Measurements from ENCODE around the gene PREB.

PREB gene

GRCh38 chr2:27091746-27092695 lies 42.4 kb downstream of the PREB start:
- Histone ChIP-seq H3K9ac (ENCODE audit: insufficient read length, low read depth) (no peak overlapping the region), H3K27me3 (ENCODE audit: insufficient read depth, insufficient read length) (peaks cover 8% of the 10 kb centered on the region), H3K36me3 (ENCODE audit: insufficient read depth, insufficient read length, low read length) (no peaks in the 10 kb centered on the region), H3K4me3 (ENCODE audit: insufficient read length, low read depth) (no peak overlapping the region), H3K9me3 (ENCODE audit: insufficient read depth, low read length) (no peaks in the 10 kb centered on the region), H3K4me1 (ENCODE audit: insufficient read depth, insufficient read length) (peaks cover 11% of the 10 kb centered on the region)
- DNase-seq (ENCODE audit: low read depth, low spot score): no peak
- TF ChIP-seq YY1 (IDR thresholded peaks at IDR 0.05; ENCODE audit: insufficient read depth, insufficient read length): no peak
- no peak for TF ChIP-seq ZNF274 (IDR thresholded peaks at IDR 0.05; ENCODE audit: low read depth, low read length)
- TF ChIP-seq SUZ12 (IDR thresholded peaks at IDR 0.05; ENCODE audit: extremely low read depth, insufficient read depth, insufficient read length): no peak

DNA sequence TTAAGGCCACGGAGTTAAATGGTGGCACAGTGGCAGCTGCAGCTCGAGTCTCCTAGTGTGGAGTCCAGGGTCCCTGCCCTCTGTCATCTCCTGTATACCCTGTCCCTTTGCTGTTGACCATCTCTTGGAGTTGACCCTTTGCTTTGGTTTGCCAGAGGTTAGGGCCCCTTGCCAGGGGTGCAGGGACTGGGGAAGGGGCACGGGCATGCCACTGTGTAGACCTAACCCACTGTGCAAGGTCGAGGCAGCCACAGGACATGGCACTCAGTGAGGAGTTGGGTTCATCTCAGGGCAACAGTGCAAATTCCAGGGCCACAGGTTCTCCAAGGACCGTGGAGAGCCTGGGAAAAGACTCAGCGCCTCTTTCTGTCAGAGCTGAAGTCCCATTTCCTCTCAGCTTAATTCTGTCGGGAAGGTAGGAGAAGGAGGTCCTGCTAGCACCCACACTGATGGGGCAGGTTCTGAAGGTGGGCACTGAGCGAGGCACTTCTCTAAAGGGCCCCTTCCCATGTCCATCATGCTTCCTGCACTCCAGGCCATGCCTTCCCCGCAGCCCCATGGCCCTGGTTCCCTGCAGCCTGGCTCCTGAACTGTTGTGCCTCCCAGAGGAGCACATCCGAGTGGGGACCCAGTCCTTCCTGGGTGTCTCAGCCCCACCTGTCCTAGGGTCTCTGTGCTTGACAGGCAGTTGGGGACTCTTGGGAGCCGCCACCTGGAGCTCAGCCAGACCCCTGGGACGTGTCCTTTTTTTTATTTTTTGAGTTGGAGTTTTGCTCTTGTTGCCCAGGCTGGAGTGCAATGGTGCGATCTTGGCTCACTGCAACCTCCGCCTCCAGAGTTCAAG lies 45.1 kb downstream of the PREB start:
- DNase-seq (ENCODE audit: low read depth, low spot score): no peak
- Histone ChIP-seq H3K9ac (ENCODE audit: insufficient read length, low read depth) (no peak overlapping the region), H3K9me3 (ENCODE audit: insufficient read depth, low read length) (no peaks in the 10 kb centered on the region), H3K4me3 (ENCODE audit: insufficient read length, low read depth) (no peak overlapping the region), H3K27me3 (ENCODE audit: insufficient read depth, insufficient read length) (peaks cover 11% of the 10 kb centered on the region), H3K4me1 (ENCODE audit: insufficient read depth, insufficient read length) (peaks cover 12% of the 10 kb centered on the region), H3K36me3 (ENCODE audit: insufficient read depth, insufficient read length, low read length) (no peaks in the 10 kb centered on the region)
- TF ChIP-seq ZNF274 (IDR thresholded peaks at IDR 0.05; ENCODE audit: low read depth, low read length): no peak
- TF ChIP-seq YY1 (IDR thresholded peaks at IDR 0.05; ENCODE audit: insufficient read depth, insufficient read length): no peak
- TF ChIP-seq SUZ12 (IDR thresholded peaks at IDR 0.05; ENCODE audit: extremely low read depth, insufficient read depth, insufficient read length): no peak

GRCh38 chr2:27088634-27089033 lies 45.8 kb downstream of the PREB start:
- H3K9me3 ChIP-seq (ENCODE audit: insufficient read depth, low read length): no peaks in the 10 kb centered on the region
- H3K9ac ChIP-seq (ENCODE audit: insufficient read length, low read depth): no peak overlapping the region
- no peaks in the 10 kb centered on the region for H3K36me3 ChIP-seq (ENCODE audit: insufficient read depth, insufficient read length, low read length)
- no peak overlapping the region for H3K4me3 ChIP-seq (ENCODE audit: insufficient read length, low read depth)
- no peak for DNase-seq (ENCODE audit: low read depth, low spot score)
- peaks cover 11% of the 10 kb centered on the region for H3K27me3 ChIP-seq (ENCODE audit: insufficient read depth, insufficient read length)
- peaks cover 12% of the 10 kb centered on the region for H3K4me1 ChIP-seq (ENCODE audit: insufficient read depth, insufficient read length)
- no peak for TF ChIP-seq ZNF274 (IDR thresholded peaks at IDR 0.05; ENCODE audit: low read depth, low read length)
- no peak for TF ChIP-seq SUZ12 (IDR thresholded peaks at IDR 0.05; ENCODE audit: extremely low read depth, insufficient read depth, insufficient read length)
- no peak for TF ChIP-seq YY1 (IDR thresholded peaks at IDR 0.05; ENCODE audit: insufficient read depth, insufficient read length)

- no peak overlapping the region for H3K4me3 ChIP-seq (ENCODE audit: insufficient read length, low read depth)
- peaks cover 11% of the 10 kb centered on the region for H3K27me3 ChIP-seq (ENCODE audit: insufficient read depth, insufficient read length)
- no peaks in the 10 kb centered on the region for H3K9me3 ChIP-seq (ENCODE audit: insufficient read depth, low read length)
- TF ChIP-seq ZNF274 (IDR thresholded peaks at IDR 0.05; ENCODE audit: low read depth, low read length) (no peak), SUZ12 (IDR thresholded peaks at IDR 0.05; ENCODE audit: extremely low read depth, insufficient read depth, insufficient read length) (no peak), YY1 (IDR thresholded peaks at IDR 0.05; ENCODE audit: insufficient read depth, insufficient read length) (no peak)
- DNase-seq (ENCODE audit: low read depth, low spot score): no peak
- H3K9ac ChIP-seq (ENCODE audit: insufficient read length, low read depth): no peak overlapping the region
- H3K4me1 ChIP-seq (ENCODE audit: insufficient read depth, insufficient read length): peaks cover 9% of the 10 kb centered on the region
- no peaks in the 10 kb centered on the region for H3K36me3 ChIP-seq (ENCODE audit: insufficient read depth, insufficient read length, low read length)
These were observed 46.5 kb downstream of the PREB start for GRCh38 chr2:27087823-27088410.

DNA sequence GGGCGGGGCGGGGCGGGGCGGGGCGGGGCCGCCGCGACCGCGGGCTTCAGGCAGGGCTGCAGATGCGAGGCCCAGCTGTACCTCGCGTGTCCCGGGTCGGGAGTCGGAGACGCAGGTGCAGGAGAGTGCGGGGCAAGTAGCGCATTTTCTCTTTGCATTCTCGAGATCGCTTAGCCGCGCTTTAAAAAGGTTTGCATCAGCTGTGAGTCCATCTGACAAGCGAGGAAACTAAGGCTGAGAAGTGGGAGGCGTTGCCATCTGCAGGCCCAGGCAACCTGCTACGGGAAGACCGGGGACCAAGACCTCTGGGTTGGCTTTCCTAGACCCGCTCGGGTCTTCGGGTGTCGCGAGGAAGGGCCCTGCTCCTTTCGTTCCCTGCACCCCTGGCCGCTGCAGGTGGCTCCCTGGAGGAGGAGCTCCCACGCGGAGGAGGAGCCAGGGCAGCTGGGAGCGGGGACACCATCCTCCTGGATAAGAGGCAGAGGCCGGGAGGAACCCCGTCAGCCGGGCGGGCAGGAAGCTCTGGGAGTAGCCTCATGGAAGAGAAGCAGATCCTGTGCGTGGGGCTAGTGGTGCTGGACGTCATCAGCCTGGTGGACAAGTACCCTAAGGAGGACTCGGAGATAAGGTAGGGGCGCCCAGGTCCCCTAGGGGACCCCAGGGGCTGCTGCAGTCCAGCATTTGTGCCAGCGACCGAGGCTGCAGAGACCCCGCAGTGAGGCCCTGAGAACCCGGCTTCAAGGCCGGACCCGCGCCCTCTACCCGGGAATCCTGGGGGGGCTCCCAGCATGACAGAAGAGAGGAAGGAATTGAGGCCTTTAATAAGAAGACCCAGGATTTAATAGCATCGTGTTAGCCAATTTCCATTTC lies 47.5 kb downstream of the PREB start, which contains the start of gene KHK:
Gene KHK, plus strand, starts transcription at position 49 of the 870 bp plus-strand sequence. Its CDS starts 488 bp downstream, at position 537.
- H3K9ac ChIP-seq (ENCODE audit: insufficient read length, low read depth): peak within 1 kb of the TSS; percentile 90
- TF ChIP-seq ZNF274 (IDR thresholded peaks at IDR 0.05; ENCODE audit: low read depth, low read length) (no peak), YY1 (IDR thresholded peaks at IDR 0.05; ENCODE audit: insufficient read depth, insufficient read length) (no peak), SUZ12 (IDR thresholded peaks at IDR 0.05; ENCODE audit: extremely low read depth, insufficient read depth, insufficient read length) (no peak)
- peaks cover 11% of the 10 kb centered on the region for H3K27me3 ChIP-seq (ENCODE audit: insufficient read depth, insufficient read length)
- no peaks in the 10 kb centered on the region for H3K9me3 ChIP-seq (ENCODE audit: insufficient read depth, low read length)
- no peaks in the 10 kb centered on the region for H3K36me3 ChIP-seq (ENCODE audit: insufficient read depth, insufficient read length, low read length)
- peak within 1 kb of the TSS; percentile 61 for H3K4me3 ChIP-seq (ENCODE audit: insufficient read length, low read depth)
- H3K4me1 ChIP-seq (ENCODE audit: insufficient read depth, insufficient read length): peaks cover 8% of the 10 kb centered on the region
- DNase-seq (ENCODE audit: low read depth, low spot score): no peak

GRCh38 chr2:27086090-27086723 lies 48.2 kb downstream of the PREB start:
- Histone ChIP-seq H3K4me1 (ENCODE audit: insufficient read depth, insufficient read length) (peaks cover 8% of the 10 kb centered on the region), H3K9me3 (ENCODE audit: insufficient read depth, low read length) (no peaks in the 10 kb centered on the region), H3K27me3 (ENCODE audit: insufficient read depth, insufficient read length) (peaks cover 11% of the 10 kb centered on the region), H3K36me3 (ENCODE audit: insufficient read depth, insufficient read length, low read length) (no peaks in the 10 kb centered on the region), H3K4me3 (ENCODE audit: insufficient read length, low read depth) (peak overlapping the region; percentile 61), H3K9ac (ENCODE audit: insufficient read length, low read depth) (peak overlapping the region; percentile 90)
- TF ChIP-seq SUZ12 (IDR thresholded peaks at IDR 0.05; ENCODE audit: extremely low read depth, insufficient read depth, insufficient read length): no peak
- TF ChIP-seq YY1 (IDR thresholded peaks at IDR 0.05; ENCODE audit: insufficient read depth, insufficient read length): no peak
- TF ChIP-seq ZNF274 (IDR thresholded peaks at IDR 0.05; ENCODE audit: low read depth, low read length): no peak
- peak; percentile 90 for DNase-seq (ENCODE audit: low read depth, low spot score)
